Testis (tissue), 2 donors: Measurements from ENCODE around the gene CACNA2D1.

Experiments used
- POLR2A ChIP-seq: fragments of 450-650 bp; IDR thresholded peaks from one replicate; pipeline ENCODE4 v1.6.1; 2017; ENCODE audit warnings: antibody characterized with exemption, mild to moderate bottlenecking, moderate library complexity
- TF ChIP-seq, protein P1 (sequence below), 3 experiments: fragments of 450-650 bp in 2 of 3; fragments of 200-600 bp in 1 of 3; sonication (generic) in 1 of 3; IDR thresholded peaks; one replicate each; pipeline ENCODE4 v1.5.1; 2016 to 2019; ENCODE audit warnings: antibody characterized with exemption in 3 of 3, mild to moderate bottlenecking in 2 of 3, moderate library complexity in 1 of 3

DNA sequence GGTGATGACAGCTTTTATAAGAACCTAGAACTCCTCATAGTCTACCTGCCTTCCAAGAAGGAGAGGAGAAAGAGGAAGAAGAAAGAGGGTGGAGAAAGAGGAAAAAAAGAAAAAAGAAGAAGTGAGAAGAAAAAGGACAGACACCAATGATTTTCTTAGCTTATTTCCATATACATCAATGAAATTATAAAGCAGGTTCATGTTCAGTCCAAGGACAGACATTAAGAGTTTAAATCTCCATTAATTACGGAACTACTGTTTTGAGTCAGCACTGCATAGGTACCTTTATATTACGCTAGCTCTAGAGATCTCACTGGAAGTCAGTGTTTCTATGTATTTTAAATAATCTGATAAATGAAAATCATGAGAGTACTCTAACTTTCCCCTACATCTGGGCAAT is 364.8 kb downstream of the CACNA2D1 start:
- TF ChIP-seq, protein P1, sequence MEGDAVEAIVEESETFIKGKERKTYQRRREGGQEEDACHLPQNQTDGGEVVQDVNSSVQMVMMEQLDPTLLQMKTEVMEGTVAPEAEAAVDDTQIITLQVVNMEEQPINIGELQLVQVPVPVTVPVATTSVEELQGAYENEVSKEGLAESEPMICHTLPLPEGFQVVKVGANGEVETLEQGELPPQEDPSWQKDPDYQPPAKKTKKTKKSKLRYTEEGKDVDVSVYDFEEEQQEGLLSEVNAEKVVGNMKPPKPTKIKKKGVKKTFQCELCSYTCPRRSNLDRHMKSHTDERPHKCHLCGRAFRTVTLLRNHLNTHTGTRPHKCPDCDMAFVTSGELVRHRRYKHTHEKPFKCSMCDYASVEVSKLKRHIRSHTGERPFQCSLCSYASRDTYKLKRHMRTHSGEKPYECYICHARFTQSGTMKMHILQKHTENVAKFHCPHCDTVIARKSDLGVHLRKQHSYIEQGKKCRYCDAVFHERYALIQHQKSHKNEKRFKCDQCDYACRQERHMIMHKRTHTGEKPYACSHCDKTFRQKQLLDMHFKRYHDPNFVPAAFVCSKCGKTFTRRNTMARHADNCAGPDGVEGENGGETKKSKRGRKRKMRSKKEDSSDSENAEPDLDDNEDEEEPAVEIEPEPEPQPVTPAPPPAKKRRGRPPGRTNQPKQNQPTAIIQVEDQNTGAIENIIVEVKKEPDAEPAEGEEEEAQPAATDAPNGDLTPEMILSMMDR (IDR thresholded peaks at IDR 0.05): no peak
- TF ChIP-seq POLR2A: no peak
